Measurements from ENCODE around the gene STMN3. TPM values are rescaled to one million over a fixed set of nuclear protein-coding genes. Genes with fewer than 3 reads are reported as not detected.

The STMN3 gene
- total RNA-seq, 1 donor from 2014 or later, result 12.1 TPM

DNA sequence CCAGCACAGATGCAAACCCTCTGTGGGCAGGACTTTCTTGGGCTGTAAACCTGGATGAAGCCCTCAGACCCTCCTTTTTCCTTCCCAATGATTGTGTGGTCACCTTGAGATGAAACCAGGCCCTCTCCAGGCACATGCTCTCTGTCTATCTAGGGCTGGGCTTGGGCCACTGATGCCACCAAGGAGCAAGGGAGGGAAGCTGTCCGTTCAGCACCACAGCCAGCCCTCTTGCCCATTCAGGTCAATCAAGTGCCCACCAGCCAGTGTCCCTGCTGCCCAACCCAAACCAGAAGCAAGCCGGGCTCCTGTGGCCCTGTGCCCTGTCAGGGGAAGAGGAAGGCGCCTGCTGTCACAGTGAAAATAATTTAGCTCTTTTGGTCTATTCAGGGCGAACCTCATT is 8.0 kb downstream of the STMN3 start:
- no peaks in the 10 kb centered on the region for H3K27me3 ChIP-seq (ENCODE audit: low read depth)
- H3K4me1 ChIP-seq, result peaks cover 9% of the 10 kb centered on the region
- intact Hi-C loops (cut with DNase I), result no loop called here
- H3K9me3 ChIP-seq, result no peaks in the 10 kb centered on the region
- no peak overlapping the region for H3K27ac ChIP-seq
- H3K4me3 ChIP-seq, result no peak overlapping the region
- DNase-seq (no peak), ATAC-seq (no peak)
- TF ChIP-seq, protein P1, sequence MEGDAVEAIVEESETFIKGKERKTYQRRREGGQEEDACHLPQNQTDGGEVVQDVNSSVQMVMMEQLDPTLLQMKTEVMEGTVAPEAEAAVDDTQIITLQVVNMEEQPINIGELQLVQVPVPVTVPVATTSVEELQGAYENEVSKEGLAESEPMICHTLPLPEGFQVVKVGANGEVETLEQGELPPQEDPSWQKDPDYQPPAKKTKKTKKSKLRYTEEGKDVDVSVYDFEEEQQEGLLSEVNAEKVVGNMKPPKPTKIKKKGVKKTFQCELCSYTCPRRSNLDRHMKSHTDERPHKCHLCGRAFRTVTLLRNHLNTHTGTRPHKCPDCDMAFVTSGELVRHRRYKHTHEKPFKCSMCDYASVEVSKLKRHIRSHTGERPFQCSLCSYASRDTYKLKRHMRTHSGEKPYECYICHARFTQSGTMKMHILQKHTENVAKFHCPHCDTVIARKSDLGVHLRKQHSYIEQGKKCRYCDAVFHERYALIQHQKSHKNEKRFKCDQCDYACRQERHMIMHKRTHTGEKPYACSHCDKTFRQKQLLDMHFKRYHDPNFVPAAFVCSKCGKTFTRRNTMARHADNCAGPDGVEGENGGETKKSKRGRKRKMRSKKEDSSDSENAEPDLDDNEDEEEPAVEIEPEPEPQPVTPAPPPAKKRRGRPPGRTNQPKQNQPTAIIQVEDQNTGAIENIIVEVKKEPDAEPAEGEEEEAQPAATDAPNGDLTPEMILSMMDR (IDR thresholded peaks at IDR 0.05), result no peak
- no peaks in the 10 kb centered on the region for H3K36me3 ChIP-seq

DNA sequence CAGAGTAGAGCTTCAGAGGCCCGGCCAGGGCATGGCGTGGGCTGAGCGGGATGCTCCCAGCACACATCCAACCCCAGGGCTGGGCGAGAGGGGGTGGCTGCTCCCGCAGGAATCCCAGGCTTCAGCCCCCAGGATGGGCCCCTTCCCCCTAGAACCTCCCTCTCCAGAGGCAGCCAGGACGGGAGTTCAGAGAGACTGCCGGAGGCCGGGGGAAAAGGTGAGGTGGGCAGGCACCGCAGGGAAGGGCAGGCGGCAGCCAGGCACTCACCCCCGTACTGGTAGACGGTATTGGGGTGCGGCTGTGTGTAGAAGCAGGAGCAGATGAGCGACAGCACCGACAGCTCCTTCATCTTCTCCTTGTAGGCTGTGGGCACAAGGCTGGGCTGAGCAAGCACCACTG is 9.3 kb downstream of the STMN3 start:
- ATAC-seq, result no peak
- H3K4me3 ChIP-seq, result no peak overlapping the region
- TF ChIP-seq, protein P1 (IDR thresholded peaks at IDR 0.05), result no peak
- intact Hi-C loops (cut with DNase I), result no loop called here
- H3K27me3 ChIP-seq (ENCODE audit: low read depth), result no peaks in the 10 kb centered on the region
- no peaks in the 10 kb centered on the region for H3K36me3 ChIP-seq
- H3K27ac ChIP-seq, result no peak overlapping the region
- no peak for DNase-seq
- peaks cover 22% of the 10 kb centered on the region for H3K4me1 ChIP-seq
- no peaks in the 10 kb centered on the region for H3K9me3 ChIP-seq

DNA sequence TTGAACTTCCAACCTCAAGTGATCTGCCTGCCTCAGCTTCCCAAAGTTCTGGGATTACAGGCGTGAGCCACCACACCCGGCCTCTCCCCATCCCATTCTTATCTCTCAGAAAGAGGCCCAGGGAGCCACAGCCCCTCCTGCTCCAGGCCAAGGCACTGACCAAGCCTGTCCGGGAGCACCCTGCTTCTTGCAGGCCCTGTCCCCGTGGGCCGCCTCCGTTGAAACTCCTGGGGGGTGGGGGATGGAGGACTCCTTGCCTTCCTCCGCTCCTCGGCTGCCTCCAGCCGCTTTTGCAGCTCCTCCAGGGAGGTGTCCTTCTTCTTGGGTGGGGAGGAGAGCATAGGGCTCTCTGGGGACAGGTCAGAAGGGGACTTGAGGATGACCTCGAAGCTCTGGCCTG is 9.7 kb downstream of the STMN3 start:
- H3K4me1 ChIP-seq, result peaks cover 26% of the 10 kb centered on the region
- H3K4me3 ChIP-seq, result no peak overlapping the region
- intact Hi-C loops (cut with DNase I), result no loop called here
- no peaks in the 10 kb centered on the region for H3K9me3 ChIP-seq
- ATAC-seq (no peak), DNase-seq (no peak)
- no peaks in the 10 kb centered on the region for H3K27me3 ChIP-seq (ENCODE audit: low read depth)
- H3K36me3 ChIP-seq, result no peaks in the 10 kb centered on the region
- no peak overlapping the region for H3K27ac ChIP-seq
- TF ChIP-seq, protein P1 (IDR thresholded peaks at IDR 0.05), result no peak

DNA sequence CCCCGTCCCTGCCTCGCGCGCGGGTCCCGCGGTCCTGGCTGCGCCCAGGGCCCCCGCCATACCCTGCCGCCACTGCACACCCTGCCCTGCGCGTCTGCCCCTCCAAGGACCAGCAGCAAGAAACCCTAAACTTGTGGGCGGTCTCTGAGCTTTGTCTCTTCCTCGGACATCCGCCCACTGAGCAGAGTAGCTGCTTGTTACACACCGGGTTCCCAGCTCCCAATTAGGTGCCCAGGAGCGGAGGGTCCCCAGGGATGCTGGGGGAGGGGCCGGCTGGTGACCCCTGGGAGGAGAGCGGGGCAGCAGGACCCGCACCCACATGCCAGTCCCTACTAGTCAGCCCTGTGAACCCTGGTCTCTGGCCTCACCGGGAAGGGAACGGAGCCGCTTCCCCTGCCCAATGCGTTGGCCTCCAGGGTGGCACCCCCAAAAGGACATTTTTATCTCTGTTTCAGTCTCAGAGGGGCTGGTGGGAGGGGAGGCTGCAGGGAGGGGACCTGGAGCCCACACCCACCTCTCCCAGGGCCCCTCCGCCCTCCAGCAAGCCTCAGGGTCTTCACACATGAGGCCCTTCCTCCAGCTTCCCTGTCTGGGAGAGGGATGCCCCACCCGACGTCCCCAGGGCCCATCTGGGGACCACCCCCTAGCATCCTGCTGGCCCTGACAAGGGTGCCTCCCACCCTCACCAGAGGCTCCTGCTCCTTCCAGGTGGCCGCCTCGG is 10.5 kb downstream of the STMN3 start:
- TF ChIP-seq, protein P1 (IDR thresholded peaks at IDR 0.05), result no peak
- H3K4me1 ChIP-seq, result peaks cover 30% of the 10 kb centered on the region
- H3K36me3 ChIP-seq, result no peaks in the 10 kb centered on the region
- peak overlapping the region; percentile 60 for H3K4me3 ChIP-seq
- ATAC-seq (peak in 1 of 2 donors; percentile 0), DNase-seq (no peak)
- no peaks in the 10 kb centered on the region for H3K27me3 ChIP-seq (ENCODE audit: low read depth)
- peak overlapping the region; percentile 72 for H3K27ac ChIP-seq
- H3K9me3 ChIP-seq, result no peaks in the 10 kb centered on the region
- intact Hi-C loops (cut with DNase I), result no loop called here

DNA sequence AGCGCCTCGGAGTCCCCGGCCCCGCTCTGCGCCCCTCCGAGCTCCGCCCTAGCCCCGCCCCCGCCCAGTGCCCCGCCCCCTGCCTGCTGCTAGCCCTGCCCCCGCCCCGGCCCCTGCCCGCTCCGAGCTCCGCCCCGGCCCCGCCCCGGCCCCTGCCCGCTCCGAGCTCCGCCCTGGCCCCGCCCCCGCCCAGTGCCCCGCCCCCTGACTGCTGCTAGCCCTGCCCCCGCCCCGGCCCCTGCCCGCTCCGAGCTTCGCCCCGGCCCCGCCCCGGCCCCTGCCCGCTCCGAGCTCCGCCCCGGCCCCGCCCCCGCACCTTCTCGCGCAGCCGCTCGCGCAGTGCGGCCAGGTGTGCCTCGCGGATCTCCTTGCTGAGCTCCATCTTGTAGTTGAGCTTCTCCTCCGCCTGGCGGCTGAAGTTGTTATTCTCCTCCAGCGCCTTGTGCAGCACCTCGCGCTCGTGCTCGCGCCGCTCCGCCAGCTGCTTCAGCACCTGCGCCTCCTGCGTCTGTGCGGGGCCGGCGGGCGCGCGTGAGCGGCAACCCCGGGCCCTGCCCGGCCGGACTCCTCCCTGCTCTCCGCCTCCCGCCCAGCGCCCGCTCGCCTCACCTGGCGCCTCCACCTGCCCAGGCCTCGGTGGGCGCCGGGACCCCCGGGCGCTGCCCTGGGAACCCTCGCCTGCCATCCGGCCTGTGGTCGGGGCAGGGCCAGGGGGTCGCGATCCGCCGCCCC is 11.3 kb downstream of the STMN3 start:
- intact Hi-C loops (cut with DNase I), result no loop called here
- Histone ChIP-seq H3K27me3 (ENCODE audit: low read depth) (no peaks in the 10 kb centered on the region), H3K4me3 (peak overlapping the region; percentile 73), H3K36me3 (no peaks in the 10 kb centered on the region), H3K27ac (peak overlapping the region; percentile 95), H3K9me3 (no peaks in the 10 kb centered on the region), H3K4me1 (peaks cover 35% of the 10 kb centered on the region)
- TF ChIP-seq, protein P1 (IDR thresholded peaks at IDR 0.05), result peak; percentile 50
- DNase-seq (peak; percentile 93), ATAC-seq (peak; percentile 92 to 95)

Data from lower lobe of right lung (tissue), 2 donors.